H9 (cell line): Measurements from ENCODE around the gene SKIL. TPM values are rescaled to one million over a fixed set of nuclear protein-coding genes. Genes with fewer than 3 reads are reported as not detected.

Experiments used
- DNase-seq: peaks from one replicate; pipeline ENCODE4 v3.0.0-alpha.2; 2017
- H2AFZ ChIP-seq: one replicate; pipeline ENCODE4 v1.6.1; 2013; ENCODE audit warnings: mild to moderate bottlenecking, low read length, control low read depth, moderate library complexity
- H2AK5ac ChIP-seq: 2 replicates; pipeline ENCODE4 v1.6.1; 2013; ENCODE audit warnings: low read length, control low read depth, mixed read lengths; ENCODE audit not compliant: insufficient read length
- H2BK120ac ChIP-seq: one replicate; pipeline ENCODE4 v1.6.1; 2013; ENCODE audit warnings: low read depth, mild to moderate bottlenecking, low read length, control low read depth, inconsistent platforms; ENCODE audit not compliant: poor library complexity, severe bottlenecking
- H2BK12ac ChIP-seq: 2 replicates; pipeline ENCODE4 v1.6.1; 2013; ENCODE audit warnings: low read length, control low read depth, mixed read lengths, low read depth; ENCODE audit not compliant: insufficient read length
- H2BK15ac ChIP-seq: 2 replicates; pipeline ENCODE4 v1.6.1; 2013; ENCODE audit warnings: low read depth, low read length, control low read depth
- H2BK20ac ChIP-seq: one replicate; pipeline ENCODE4 v1.6.1; 2013; ENCODE audit warnings: low read depth, mild to moderate bottlenecking, low read length, control low read depth, inconsistent platforms; ENCODE audit not compliant: poor library complexity, severe bottlenecking
- H2BK5ac ChIP-seq: 2 replicates; pipeline ENCODE4 v1.6.1; 2013; ENCODE audit warnings: low read length, control low read depth, mixed read lengths; ENCODE audit not compliant: insufficient read length
- H3K14ac ChIP-seq: 2 replicates; pipeline ENCODE4 v1.6.1; 2013; ENCODE audit warnings: low read length, control low read depth; ENCODE audit not compliant: insufficient read depth
- H3K18ac ChIP-seq: 2 replicates; pipeline ENCODE4 v1.6.1; 2013; ENCODE audit warnings: low read depth, mild to moderate bottlenecking, mixed read lengths, low read length, control low read depth; ENCODE audit not compliant: insufficient read length
- H3K23ac ChIP-seq: 2 replicates; pipeline ENCODE4 v1.6.1; 2013; ENCODE audit warnings: low read length, control low read depth, mixed read lengths, low read depth; ENCODE audit not compliant: insufficient read length
- H3K23me2 ChIP-seq: 2 replicates; pipeline ENCODE4 v1.6.1; 2013; ENCODE audit warnings: low read depth, mild to moderate bottlenecking, mixed read lengths, low read length, control low read depth; ENCODE audit not compliant: insufficient read length, poor library complexity, severe bottlenecking
- H3K27ac ChIP-seq: 2 replicates; pipeline ENCODE4 v1.5.1; 2013; ENCODE audit warnings: low read length, control low read depth, mixed read lengths, low read depth; ENCODE audit not compliant: insufficient read length
- H3K27me3 ChIP-seq: 2 replicates; pipeline ENCODE4 v1.6.1; 2013; ENCODE audit warnings: low read length, control low read depth, inconsistent platforms; ENCODE audit not compliant: insufficient read depth
- H3K4ac ChIP-seq: 2 replicates; pipeline ENCODE4 v1.6.1; 2013; ENCODE audit warnings: low read depth, mild to moderate bottlenecking, control low read depth, inconsistent platforms, low read length, moderate library complexity
- H3K4me1 ChIP-seq: 2 replicates; pipeline ENCODE4 v1.6.1; 2013; ENCODE audit warnings: low read length, control low read depth, inconsistent platforms; ENCODE audit not compliant: insufficient read depth
- H3K4me2 ChIP-seq: 2 replicates; pipeline ENCODE4 v1.6.1; 2013; ENCODE audit warnings: low read length, control low read depth, mixed read lengths; ENCODE audit not compliant: insufficient read length, insufficient read depth
- H3K56ac ChIP-seq: 2 replicates; pipeline ENCODE4 v1.6.1; 2013; ENCODE audit warnings: low read depth, mild to moderate bottlenecking, mixed read lengths, low read length, control low read depth; ENCODE audit not compliant: insufficient read length
- H3K79me1 ChIP-seq: 2 replicates; pipeline ENCODE4 v1.6.1; 2013; ENCODE audit warnings: low read depth, mild to moderate bottlenecking, moderate library complexity, low read length, control low read depth, inconsistent platforms; ENCODE audit not compliant: insufficient read depth, poor library complexity, severe bottlenecking
- H3K79me2 ChIP-seq: 2 replicates; pipeline ENCODE4 v1.6.1; 2013; ENCODE audit warnings: low read length, control low read depth, inconsistent platforms; ENCODE audit not compliant: insufficient read depth
- H3K9ac ChIP-seq: 2 replicates; pipeline ENCODE4 v1.6.1; 2013; ENCODE audit warnings: low read length, control low read depth, mixed read lengths; ENCODE audit not compliant: insufficient read length; ENCODE audit errors: extremely low read depth
- H3K9me3 ChIP-seq: one replicate; pipeline ENCODE4 v1.6.1; 2013; ENCODE audit warnings: low read depth, low read length, inconsistent platforms; ENCODE audit not compliant: control insufficient read depth
- H3T11ph ChIP-seq: one replicate; pipeline ENCODE4 v1.6.1; 2013; ENCODE audit warnings: mild to moderate bottlenecking, low read length, control low read depth, inconsistent platforms
- H4K20me1 ChIP-seq: one replicate; pipeline ENCODE4 v1.6.1; 2013; ENCODE audit not compliant: control insufficient read depth, insufficient read length, insufficient read depth
- H4K5ac ChIP-seq: 2 replicates; pipeline ENCODE4 v1.6.1; 2013; ENCODE audit warnings: low read depth, mild to moderate bottlenecking, mixed read lengths, low read length, control low read depth; ENCODE audit not compliant: insufficient read length
- H4K8ac ChIP-seq: replicated peaks from 2 replicates; pipeline ENCODE4 v1.6.1; 2013; ENCODE audit warnings: low read length, control low read depth, mixed read lengths, low read depth; ENCODE audit not compliant: insufficient read length
- H4K91ac ChIP-seq: 2 replicates; pipeline ENCODE4 v1.6.1; 2013; ENCODE audit warnings: low read depth, mild to moderate bottlenecking, moderate library complexity, mixed read lengths, low read length, control low read depth; ENCODE audit not compliant: insufficient read length
- H3K27ac Mint-ChIP-seq, 3 experiments: 2 replicates in 2 of 3; 3 replicates in 1 of 3; pipeline ENCODE4 v1.8.0; 2020 to 2021; ENCODE audit warnings: mixed read lengths in 3 of 3, mild to moderate bottlenecking in 1 of 3, moderate library complexity in 1 of 3
- H3K27me3 Mint-ChIP-seq: 2 replicates; pipeline ENCODE4 v1.8.0; 2021; ENCODE audit warnings: low read depth, mild to moderate bottlenecking, moderate library complexity, mixed read lengths
- H3K36me3 Mint-ChIP-seq, 3 experiments: 2 replicates in 2 of 3; 3 replicates in 1 of 3; pipeline ENCODE4 v1.8.0; 2020 to 2021; ENCODE audit warnings: low read depth in 3 of 3, mixed read lengths in 3 of 3; ENCODE audit not compliant: insufficient read depth in 1 of 3
- H3K4me1 Mint-ChIP-seq, 2 experiments: 2 replicates each; pipeline ENCODE4 v1.8.0; 2020; ENCODE audit warnings: mixed read lengths in 2 of 2
- H3K4me3 Mint-ChIP-seq, 2 experiments: 2 replicates in 1 of 2; 3 replicates in 1 of 2; pipeline ENCODE4 v1.8.0; 2020 to 2021; ENCODE audit warnings: mild to moderate bottlenecking in 2 of 2, mixed read lengths in 2 of 2, moderate library complexity in 1 of 2
- H3K9me3 Mint-ChIP-seq, 2 experiments: 2 replicates in 1 of 2; 3 replicates in 1 of 2; pipeline ENCODE4 v1.8.0; 2020; ENCODE audit warnings: mild to moderate bottlenecking in 2 of 2, mixed read lengths in 2 of 2, moderate library complexity in 1 of 2
- WGBS: extraction: QIAGEN DNeasy Blood & Tissue Kit; methylation state at CpG from one replicate; pipeline ENCODE4 v1.1.7; 2013; ENCODE audit warnings: missing lambda C conversion rate, low lambda C conversion rate, mixed read lengths; ENCODE audit not compliant: insufficient read length; ENCODE audit errors: extremely low coverage; 5-methylcytosine and 5-hydroxymethylcytosine counted together
- total RNA-seq: library from RNA; stranded (reverse); gene quantifications from 2 replicates; pipeline ENCODE4 v1.2.1, GENCODE V29; 2021
- TF ChIP-seq, protein P1 (sequence below): fragments of 200-600 bp; sonication (generic); conservative IDR thresholded peaks from 3 replicates; pipeline ENCODE4 v1.8.0; 2021; ENCODE audit warnings: antibody characterized with exemption, mild to moderate bottlenecking

Gene SKIL
- total RNA-seq, 1 experiment from 2014 or later: 170 TPM

GRCh38 chr3:170421111-170421641 lies 63.7 kb downstream of the SKIL start:
- H2AFZ ChIP-seq: no peak overlapping the region
- no peak overlapping the region for H3K9ac ChIP-seq
- no peak overlapping the region for H2BK120ac ChIP-seq
- H2BK5ac ChIP-seq: no peak overlapping the region
- H2BK15ac ChIP-seq: no peak overlapping the region
- Mint-ChIP-seq H3K36me3 (peaks cover 0 to 7% (median 0%) of the 10 kb centered on the region in 3 experiments; a peak in 3 of 7 replicates), H3K4me3 (no peak overlapping the region), H3K4me1 (peaks cover 19 to 26% of the 10 kb centered on the region in 2 experiments), H3K27ac (no peak overlapping the region), H3K9me3 (no peaks in the 10 kb centered on the region), H3K27me3 (peaks cover 55% of the 10 kb centered on the region)
- no peak overlapping the region for H2BK20ac ChIP-seq
- H3K23ac ChIP-seq: no peak overlapping the region
- H3K4me1 ChIP-seq: 0 out of 2 replicates have a peak, but pooled peaks cover 3% of the 10 kb centered on the region
- no peak for DNase-seq
- no peak overlapping the region for H3K14ac ChIP-seq
- H3K4ac ChIP-seq: no peak overlapping the region
- H2BK12ac ChIP-seq: no peak overlapping the region
- H4K5ac ChIP-seq: no peak overlapping the region
- H3K9me3 ChIP-seq: no peaks in the 10 kb centered on the region
- H3K23me2 ChIP-seq: peaks cover 13% of the 10 kb centered on the region
- no peak overlapping the region for H4K8ac ChIP-seq
- H3K4me2 ChIP-seq: no peak overlapping the region
- no peak overlapping the region for H3K27ac ChIP-seq
- no peaks in the 10 kb centered on the region for H3K79me1 ChIP-seq
- H3K79me2 ChIP-seq: no peaks in the 10 kb centered on the region
- H3K56ac ChIP-seq: no peak overlapping the region
- H4K20me1 ChIP-seq: no peaks in the 10 kb centered on the region
- no peak overlapping the region for H2AK5ac ChIP-seq
- H3T11ph ChIP-seq: no peak overlapping the region
- no peak overlapping the region for H4K91ac ChIP-seq
- H3K27me3 ChIP-seq: peaks cover 25% of the 10 kb centered on the region; the same call in 1 of the 2 replicates
- no peak overlapping the region for H3K18ac ChIP-seq
- no CpG with 5 or more reads among the region's 12 CpGs for WGBS
- TF ChIP-seq, protein P1, sequence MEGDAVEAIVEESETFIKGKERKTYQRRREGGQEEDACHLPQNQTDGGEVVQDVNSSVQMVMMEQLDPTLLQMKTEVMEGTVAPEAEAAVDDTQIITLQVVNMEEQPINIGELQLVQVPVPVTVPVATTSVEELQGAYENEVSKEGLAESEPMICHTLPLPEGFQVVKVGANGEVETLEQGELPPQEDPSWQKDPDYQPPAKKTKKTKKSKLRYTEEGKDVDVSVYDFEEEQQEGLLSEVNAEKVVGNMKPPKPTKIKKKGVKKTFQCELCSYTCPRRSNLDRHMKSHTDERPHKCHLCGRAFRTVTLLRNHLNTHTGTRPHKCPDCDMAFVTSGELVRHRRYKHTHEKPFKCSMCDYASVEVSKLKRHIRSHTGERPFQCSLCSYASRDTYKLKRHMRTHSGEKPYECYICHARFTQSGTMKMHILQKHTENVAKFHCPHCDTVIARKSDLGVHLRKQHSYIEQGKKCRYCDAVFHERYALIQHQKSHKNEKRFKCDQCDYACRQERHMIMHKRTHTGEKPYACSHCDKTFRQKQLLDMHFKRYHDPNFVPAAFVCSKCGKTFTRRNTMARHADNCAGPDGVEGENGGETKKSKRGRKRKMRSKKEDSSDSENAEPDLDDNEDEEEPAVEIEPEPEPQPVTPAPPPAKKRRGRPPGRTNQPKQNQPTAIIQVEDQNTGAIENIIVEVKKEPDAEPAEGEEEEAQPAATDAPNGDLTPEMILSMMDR: no peak
